ACC112 (cell line): ENCODE data around the gene SEMA6D.

Experiments
- H2AFZ ChIP-seq: fragments of 200-600 bp; sonication (generic); one replicate; pipeline ENCODE4 v1.6.0; 2017; ENCODE audit warnings: antibody characterized with exemption, low read length; ENCODE audit not compliant: unreplicated experiment
- H3K27ac ChIP-seq: fragments of 200-600 bp; sonication (generic); 2 replicates; pipeline ENCODE4 v1.5.1; 2014; ENCODE audit warnings: low read depth, mild to moderate bottlenecking, antibody characterized with exemption, low read length, moderate library complexity
- H3K27me3 ChIP-seq: fragments of 200-600 bp; sonication (generic); 2 replicates; pipeline ENCODE4 v1.6.1; 2014; ENCODE audit warnings: mild to moderate bottlenecking, antibody characterized with exemption, low read length, moderate library complexity, mixed read lengths; ENCODE audit not compliant: insufficient read depth
- H3K36me3 ChIP-seq: fragments of 200-600 bp; sonication (generic); 2 replicates; pipeline ENCODE4 v1.6.1; 2016; ENCODE audit warnings: mild to moderate bottlenecking, antibody characterized with exemption, low read length, moderate library complexity, mixed read lengths; ENCODE audit not compliant: insufficient read depth
- H3K4me1 ChIP-seq: fragments of 200-600 bp; sonication (generic); one replicate; pipeline ENCODE4 v1.6.1; 2016; ENCODE audit warnings: low read length, mixed read lengths; ENCODE audit not compliant: insufficient read depth, unreplicated experiment, control insufficient read depth
- H3K4me3 ChIP-seq: fragments of 200-600 bp; sonication (generic); 2 replicates; pipeline ENCODE4 v1.5.1; 2014; ENCODE audit warnings: mild to moderate bottlenecking, low read depth, low read length
- H3K79me2 ChIP-seq: fragments of 200-600 bp; sonication (generic); one replicate; pipeline ENCODE4 v1.6.0; 2016; ENCODE audit warnings: low read length; ENCODE audit not compliant: control insufficient read depth, unreplicated experiment, insufficient read depth

The SEMA6D gene

DNA sequence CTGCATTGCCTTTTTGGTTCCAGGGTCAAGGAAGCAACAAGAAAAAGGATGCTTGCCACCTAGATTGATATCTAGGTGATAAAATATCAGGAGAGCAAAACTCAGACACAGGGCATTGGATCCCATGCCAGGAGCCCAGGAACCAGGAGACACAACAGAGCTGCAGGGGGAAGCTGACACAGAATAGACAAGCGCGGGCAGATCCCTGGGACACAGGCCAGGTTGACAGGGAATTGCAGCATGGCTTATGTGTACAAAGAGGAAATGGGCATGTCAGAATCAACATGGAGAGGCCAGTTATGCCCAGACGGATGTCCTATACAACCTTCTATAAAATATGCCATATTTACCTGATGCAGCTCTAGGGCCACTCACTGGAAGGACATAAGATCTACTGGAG, 84.2 kb downstream of the SEMA6D start:
- peaks cover 12% of the 10 kb centered on the region; the same call in 1 of the 2 replicates for H3K27me3 ChIP-seq
- no peak overlapping the region for H3K27ac ChIP-seq
- H3K79me2 ChIP-seq: no peaks in the 10 kb centered on the region
- H2AFZ ChIP-seq: no peak overlapping the region
- no peak overlapping the region for H3K4me3 ChIP-seq
- H3K36me3 ChIP-seq: no peaks in the 10 kb centered on the region
- no peaks in the 10 kb centered on the region for H3K4me1 ChIP-seq

DNA sequence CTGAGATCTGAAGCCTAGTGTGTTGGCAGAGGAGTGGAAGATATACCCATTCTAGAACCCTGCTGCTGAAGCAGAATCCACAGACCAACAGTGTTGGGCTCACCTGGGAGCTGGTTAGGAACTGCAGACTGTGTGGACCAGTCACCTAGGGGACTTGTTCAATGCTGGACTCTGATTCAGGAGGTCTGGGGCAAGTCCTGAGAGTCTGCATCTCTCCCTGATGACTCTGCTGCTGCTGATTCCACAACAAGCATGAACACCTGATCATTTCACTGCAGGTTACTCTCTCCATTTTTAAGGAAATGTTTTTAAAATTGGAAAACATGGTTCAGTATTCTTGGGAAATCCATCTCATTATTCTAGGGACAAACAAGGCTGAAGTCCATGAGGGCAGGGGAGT, 84.9 kb downstream of the SEMA6D start:
- Histone ChIP-seq H3K27ac (no peak overlapping the region), H3K79me2 (no peaks in the 10 kb centered on the region), H3K36me3 (no peaks in the 10 kb centered on the region), H3K27me3 (0 out of 2 replicates have a peak, but pooled peaks cover 9% of the 10 kb centered on the region), H3K4me1 (no peaks in the 10 kb centered on the region), H2AFZ (no peak overlapping the region), H3K4me3 (no peak overlapping the region)

DNA sequence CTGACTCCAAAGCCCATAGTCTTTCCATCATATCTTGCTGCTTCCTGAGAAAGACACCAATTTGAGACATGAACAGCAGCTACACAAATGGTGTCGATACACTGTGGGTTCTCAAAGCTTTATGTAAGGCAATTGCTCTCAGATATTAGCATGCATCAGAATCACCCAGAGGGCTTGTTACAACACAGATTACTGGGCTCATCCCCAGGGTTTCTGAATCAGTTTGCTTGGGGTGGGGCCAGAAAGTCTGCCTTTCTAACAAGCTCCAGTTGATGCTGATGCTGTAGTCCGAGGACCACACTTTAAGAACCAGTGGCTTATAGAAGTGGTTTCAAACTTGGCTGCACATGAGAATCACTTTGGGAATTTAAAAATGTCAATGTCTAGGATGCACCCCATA, 86.5 kb downstream of the SEMA6D start:
- Histone ChIP-seq H3K27me3 (0 out of 2 replicates have a peak, but pooled peaks cover 9% of the 10 kb centered on the region), H3K4me3 (no peak overlapping the region), H2AFZ (no peak overlapping the region)

DNA sequence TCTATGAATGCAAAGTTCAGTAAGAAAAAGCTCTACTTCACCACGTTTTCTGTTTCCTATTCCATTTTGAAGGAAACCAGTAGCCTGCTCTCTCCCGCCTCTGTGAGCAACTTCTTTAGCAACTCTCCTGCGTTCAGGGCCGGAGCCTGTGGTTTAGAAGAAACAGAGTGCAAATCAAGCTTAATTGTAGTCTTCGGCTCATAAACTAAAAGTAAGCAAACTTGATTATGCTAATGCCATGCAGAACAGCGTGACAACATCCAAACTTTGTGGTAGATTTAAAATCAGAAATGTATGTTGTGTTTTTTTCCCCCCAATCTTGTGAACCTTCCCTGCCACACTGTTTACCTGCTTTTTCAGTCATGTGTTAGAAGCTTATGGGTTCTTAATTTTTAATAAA, 87.4 kb downstream of the SEMA6D start:
- no peak overlapping the region for H2AFZ ChIP-seq
- H3K79me2 ChIP-seq: no peaks in the 10 kb centered on the region
- H3K27ac ChIP-seq: no peak overlapping the region
- H3K27me3 ChIP-seq: 0 out of 2 replicates have a peak, but pooled peaks cover 9% of the 10 kb centered on the region
- H3K36me3 ChIP-seq: no peaks in the 10 kb centered on the region
- no peak overlapping the region for H3K4me3 ChIP-seq
- H3K4me1 ChIP-seq: no peaks in the 10 kb centered on the region

More for the DNA sequence above, 86.5 kb downstream of the SEMA6D start:
- Histone ChIP-seq H3K36me3 (no peaks in the 10 kb centered on the region), H3K4me1 (no peaks in the 10 kb centered on the region), H3K79me2 (no peaks in the 10 kb centered on the region), H3K27ac (no peak overlapping the region)

DNA sequence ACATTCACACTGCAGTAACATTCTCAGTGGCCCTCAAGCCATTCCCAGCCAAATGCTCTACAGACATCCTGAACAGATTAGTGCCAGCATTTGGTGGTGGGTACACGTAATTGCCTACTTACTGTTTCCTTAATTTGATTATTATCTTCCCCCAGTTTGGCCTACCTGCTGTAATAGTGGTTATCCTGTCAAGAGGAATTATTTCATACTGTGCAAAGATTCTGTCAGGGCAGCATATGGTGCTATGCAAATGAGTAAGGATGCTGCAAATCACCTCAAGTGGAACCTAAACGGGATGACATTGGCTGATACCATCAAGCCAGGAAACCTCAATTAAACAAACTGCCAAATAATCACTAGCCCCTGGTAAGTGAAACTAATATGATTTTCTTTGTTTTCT, 88.7 kb downstream of the SEMA6D start:
- Histone ChIP-seq H3K79me2 (no peaks in the 10 kb centered on the region), H2AFZ (no peak overlapping the region), H3K27me3 (0 out of 2 replicates have a peak, but pooled peaks cover 9% of the 10 kb centered on the region), H3K4me3 (no peak overlapping the region), H3K4me1 (no peaks in the 10 kb centered on the region), H3K36me3 (no peaks in the 10 kb centered on the region), H3K27ac (no peak overlapping the region)

DNA sequence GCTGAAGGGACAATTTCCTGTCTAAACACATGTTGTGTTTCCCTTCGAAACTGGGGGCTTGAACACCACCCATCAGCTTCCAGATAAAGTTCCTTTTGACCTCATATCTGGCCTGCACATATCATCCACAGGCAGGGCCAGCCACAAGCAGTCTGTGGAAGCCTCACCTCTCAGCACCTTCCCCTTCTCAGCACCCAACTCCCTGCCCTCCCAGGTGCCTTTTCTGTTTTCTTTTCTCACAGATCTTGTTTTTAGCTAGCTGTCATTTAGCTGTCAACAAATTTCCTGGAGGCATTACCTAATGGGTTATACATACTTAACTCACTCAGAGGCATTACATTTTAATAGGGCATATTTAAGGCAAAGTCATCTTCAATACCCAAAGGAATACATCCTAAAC, 93.9 kb downstream of the SEMA6D start:
- Histone ChIP-seq H2AFZ (no peak overlapping the region), H3K27ac (no peak overlapping the region), H3K4me1 (no peaks in the 10 kb centered on the region), H3K79me2 (no peaks in the 10 kb centered on the region), H3K36me3 (no peaks in the 10 kb centered on the region), H3K27me3 (no peaks in the 10 kb centered on the region), H3K4me3 (no peak overlapping the region)

DNA sequence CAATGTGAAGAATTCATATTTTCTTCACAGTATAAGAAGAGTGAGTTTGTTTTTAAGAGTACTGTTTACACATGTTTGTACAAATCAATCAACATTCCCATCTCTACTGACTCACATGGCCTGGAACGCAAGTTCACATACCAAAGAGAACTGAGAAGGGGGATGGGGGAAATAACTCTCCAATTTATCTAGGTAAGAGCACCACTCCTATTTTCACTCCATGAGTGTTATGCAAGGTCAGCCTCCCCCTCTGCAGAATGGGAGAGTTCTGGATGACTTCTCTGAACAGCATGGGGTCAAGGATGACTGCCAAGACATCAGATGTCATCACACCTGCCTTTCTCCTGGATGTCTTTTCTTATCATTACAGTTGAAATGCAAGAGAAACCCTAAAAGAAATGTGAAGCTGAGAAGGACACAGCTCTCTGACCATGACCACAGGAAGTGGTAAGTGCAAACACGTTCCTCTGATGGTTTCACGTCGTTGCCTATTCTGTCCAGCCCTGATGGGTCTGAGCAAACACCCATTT, 95.2 kb downstream of the SEMA6D start:
- no peaks in the 10 kb centered on the region for H3K36me3 ChIP-seq
- H2AFZ ChIP-seq: no peak overlapping the region
- H3K4me1 ChIP-seq: no peaks in the 10 kb centered on the region
- H3K79me2 ChIP-seq: no peaks in the 10 kb centered on the region
- H3K4me3 ChIP-seq: no peak overlapping the region
- 0 out of 2 replicates have a peak, but pooled peaks cover 5% of the 10 kb centered on the region for H3K27me3 ChIP-seq
- no peak overlapping the region for H3K27ac ChIP-seq

DNA sequence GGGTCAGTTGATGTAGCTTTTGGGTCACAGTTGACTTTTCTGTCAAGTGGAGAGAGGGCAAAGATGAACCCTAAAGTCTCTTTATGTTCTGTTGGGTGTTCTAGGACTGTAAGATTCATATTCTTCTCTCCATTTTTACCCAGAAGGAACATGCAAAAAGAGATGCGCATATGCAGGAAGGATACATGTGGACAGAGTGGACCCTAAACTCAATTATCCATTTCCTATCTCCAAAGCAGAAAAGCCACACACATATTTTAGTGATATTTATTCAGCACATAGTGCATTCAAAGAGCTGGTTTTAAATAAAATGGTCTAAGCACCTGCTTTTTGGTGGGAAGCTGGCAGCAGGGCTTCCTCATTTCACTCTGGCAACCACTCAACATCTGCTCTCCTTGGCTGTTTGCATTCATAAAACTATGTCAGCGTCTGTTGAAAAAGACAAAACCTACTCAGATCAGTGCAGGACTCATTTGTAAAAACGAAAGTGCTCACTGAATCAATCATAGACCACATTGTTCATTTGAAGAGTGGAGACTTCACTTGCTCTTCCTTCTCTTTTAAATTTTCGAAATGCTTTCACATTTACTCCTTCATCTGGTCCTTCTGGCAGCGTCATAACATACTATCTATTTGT, 96.6 kb downstream of the SEMA6D start:
- H3K4me3 ChIP-seq: no peak overlapping the region
- no peaks in the 10 kb centered on the region for H3K4me1 ChIP-seq
- H3K79me2 ChIP-seq: no peaks in the 10 kb centered on the region
- H3K27me3 ChIP-seq: peaks cover 14% of the 10 kb centered on the region; the same call in 1 of the 2 replicates
- H3K36me3 ChIP-seq: no peaks in the 10 kb centered on the region
- no peak overlapping the region for H2AFZ ChIP-seq
- H3K27ac ChIP-seq: no peak overlapping the region

DNA sequence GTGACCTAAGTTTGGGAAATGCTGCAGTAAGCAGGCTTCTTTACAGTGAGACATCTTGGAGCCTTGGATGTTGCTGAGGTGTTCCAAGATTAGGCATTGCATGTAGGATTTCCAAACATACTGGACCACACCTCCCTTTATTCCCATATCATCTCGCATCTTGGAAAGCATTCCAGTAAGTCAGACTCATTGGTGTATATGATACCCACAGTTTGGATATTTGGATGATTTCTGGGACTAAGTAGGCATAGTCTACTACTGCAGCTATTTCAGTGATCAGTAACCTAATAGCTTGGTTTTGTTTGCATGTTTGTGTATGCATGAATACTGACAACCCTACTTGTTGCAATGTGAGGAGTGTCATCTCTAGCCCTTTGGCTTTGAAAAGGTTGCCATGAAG, 97.3 kb downstream of the SEMA6D start:
- Histone ChIP-seq H2AFZ (no peak overlapping the region), H3K27ac (no peak overlapping the region), H3K4me1 (no peaks in the 10 kb centered on the region), H3K36me3 (no peaks in the 10 kb centered on the region), H3K79me2 (no peaks in the 10 kb centered on the region), H3K27me3 (peaks cover 14% of the 10 kb centered on the region; the same call in 1 of the 2 replicates), H3K4me3 (no peak overlapping the region)

DNA sequence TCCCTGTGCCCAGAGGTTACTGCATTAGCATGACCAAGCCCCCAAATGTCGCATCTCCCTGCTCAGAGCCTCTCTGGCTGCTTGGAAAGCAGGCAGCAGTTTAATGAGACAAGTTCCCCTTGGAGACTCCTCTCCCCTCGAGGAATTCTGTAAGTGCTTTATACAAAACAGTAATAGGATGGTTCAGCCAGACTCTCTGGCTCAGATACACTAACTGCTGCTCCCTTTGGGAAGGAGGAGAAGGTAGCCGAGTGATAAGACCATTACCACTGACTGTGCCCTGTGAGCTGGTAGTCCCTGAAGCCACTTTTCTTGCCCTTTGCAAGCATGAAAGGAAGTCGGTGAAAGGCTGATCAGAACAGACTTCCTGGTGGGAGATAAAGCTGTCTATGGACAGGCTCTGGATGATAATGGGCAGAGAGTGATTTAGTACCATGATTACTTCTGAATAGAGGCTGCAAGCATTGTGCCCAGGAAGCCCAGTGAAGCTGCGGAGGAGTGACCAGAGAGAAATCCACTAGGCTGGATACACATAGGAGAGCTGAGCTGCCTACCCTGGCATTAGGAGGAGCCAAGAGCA, 100.8 kb downstream of the SEMA6D start:
- no peak overlapping the region for H3K4me3 ChIP-seq
- no peaks in the 10 kb centered on the region for H3K79me2 ChIP-seq
- peaks cover 12% of the 10 kb centered on the region for H3K4me1 ChIP-seq
- no peak overlapping the region for H2AFZ ChIP-seq
- no peak overlapping the region for H3K27ac ChIP-seq
- no peaks in the 10 kb centered on the region for H3K36me3 ChIP-seq
- peaks cover 14% of the 10 kb centered on the region; the same call in 1 of the 2 replicates for H3K27me3 ChIP-seq

DNA sequence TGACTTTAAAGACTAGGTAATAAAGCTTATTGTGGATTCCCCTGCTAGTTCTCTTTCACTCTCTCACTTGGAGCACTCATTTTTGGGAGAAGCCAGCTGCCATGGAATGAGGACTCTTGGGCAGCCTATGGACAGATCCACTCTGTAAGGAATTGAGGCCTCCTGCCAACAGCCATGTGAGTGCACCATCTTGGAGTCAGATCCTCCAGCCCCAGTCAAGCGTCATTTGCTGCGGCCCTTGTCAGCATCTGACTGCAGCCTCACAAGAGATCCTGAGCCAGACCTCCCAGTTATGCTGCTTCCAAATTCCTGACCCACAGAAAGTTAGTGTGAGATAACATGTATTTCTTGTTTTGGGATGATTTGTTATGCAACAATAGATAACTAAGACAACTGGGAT, 101.9 kb downstream of the SEMA6D start:
- Histone ChIP-seq H3K4me1 (peaks cover 12% of the 10 kb centered on the region), H3K27ac (no peak overlapping the region), H3K79me2 (no peaks in the 10 kb centered on the region), H2AFZ (no peak overlapping the region), H3K4me3 (no peak overlapping the region), H3K36me3 (no peaks in the 10 kb centered on the region), H3K27me3 (peaks cover 14% of the 10 kb centered on the region; the same call in 1 of the 2 replicates)
